SU-DHL-6 (cell line): ENCODE data around the gene KDSR.

Source experiments
- CTCF ChIP-seq: fragments of 200-600 bp; sonication (generic); IDR thresholded peaks from one replicate; pipeline ENCODE4 v1.5.1; 2017; ENCODE audit warnings: antibody characterized with exemption, mild to moderate bottlenecking, low read length, moderate library complexity; ENCODE audit not compliant: insufficient read depth, poor library complexity, severe bottlenecking
- EZH2phosphoT487 ChIP-seq: fragments of 200-600 bp; sonication (generic), shearing (Covaris generic); conservative IDR thresholded peaks from 2 replicates; pipeline ENCODE4 v1.6.1; 2018; ENCODE audit warnings: mild to moderate bottlenecking, antibody characterized with exemption, low read length, moderate library complexity, mixed read lengths

- TF ChIP-seq CTCF (no peak), EZH2phosphoT487 (no peak)
Observed at GRCh38 chr18:63298400-63299365, 68.3 kb downstream of the KDSR start.
